IMR-90 (cell line): ENCODE results near the gene TMC7.

Experiments
- CEBPB ChIP-seq: IDR thresholded peaks from 2 replicates; pipeline ENCODE4 v1.6.1; 2012; ENCODE audit warnings: low read depth, low read length, improper control_type of control experiment
- CTCF ChIP-seq: conservative IDR thresholded peaks from 2 replicates; pipeline ENCODE4 v1.5.1; 2012; ENCODE audit warnings: mild to moderate bottlenecking, low read depth, low read length, improper control_type of control experiment
- ELK1 ChIP-seq: fragments of 150-350 bp; IDR thresholded peaks from 2 replicates; pipeline ENCODE4 v1.6.1; 2016; ENCODE audit warnings: low read depth, mild to moderate bottlenecking, low read length, moderate library complexity, borderline replicate concordance
- FOS ChIP-seq: fragments of 150-350 bp; IDR thresholded peaks from 2 replicates; pipeline ENCODE4 v1.6.1; 2016; ENCODE audit warnings: low read depth, low read length
- MAFK ChIP-seq: IDR thresholded peaks from 2 replicates; pipeline ENCODE4 v1.6.1; 2012; ENCODE audit warnings: low read depth, low read length, improper control_type of control experiment
- MXI1 ChIP-seq: IDR thresholded peaks from 2 replicates; pipeline ENCODE4 v1.6.1; 2012; ENCODE audit warnings: low read depth, mild to moderate bottlenecking, low read length, moderate library complexity, borderline replicate concordance
- NFE2L2 ChIP-seq: fragments of 150-350 bp; IDR thresholded peaks from 2 replicates; pipeline ENCODE4 v1.6.1; 2016; ENCODE audit warnings: low read depth, mild to moderate bottlenecking, low read length
- POLR2A ChIP-seq: IDR thresholded peaks from 2 replicates; pipeline ENCODE4 v1.6.1; 2012; ENCODE audit warnings: mild to moderate bottlenecking, low read depth, low read length
- RAD21 ChIP-seq: IDR thresholded peaks from 2 replicates; pipeline ENCODE4 v1.6.1; 2012; ENCODE audit warnings: low read length, improper control_type of control experiment
- RFX5 ChIP-seq: IDR thresholded peaks from 2 replicates; pipeline ENCODE4 v1.8.0; 2012; ENCODE audit warnings: low read depth, mild to moderate bottlenecking, low read length, moderate library complexity
- SMC3 ChIP-seq: fragments of 150-350 bp; IDR thresholded peaks from 2 replicates; pipeline ENCODE4 v1.6.1; 2016; ENCODE audit warnings: low read depth, mild to moderate bottlenecking, antibody characterized with exemption, low read length, moderate library complexity

- no peak for TF ChIP-seq CTCF
- no peak for TF ChIP-seq POLR2A
- TF ChIP-seq CEBPB = no peak
- TF ChIP-seq FOS = no peak
- TF ChIP-seq RAD21 = no peak
- TF ChIP-seq ELK1 = no peak
- no peak for TF ChIP-seq MXI1
- TF ChIP-seq NFE2L2 = no peak
- no peak for TF ChIP-seq RFX5
- no peak for TF ChIP-seq MAFK
- TF ChIP-seq SMC3 = no peak
Measured at GRCh38 chr16:18938986-18939385, 44.7 kb upstream of the TMC7 start.
